H1 (cell line): ENCODE results near the gene C1QTNF1. TPM values are rescaled to one million over a fixed set of nuclear protein-coding genes. Genes with fewer than 3 reads are reported as not detected.

Source experiments
- CTCF ChIA-PET: fragments of 300-600 bp; sonication (Branson Sonifier 250); formaldehyde crosslinking; loops from one replicate; lab custom pipeline; 2021; ENCODE audit not compliant: partially characterized antibody; lab: Charles Lee
- POLR2A ChIA-PET: fragments of 300-600 bp; sonication (Branson Sonifier 250); formaldehyde crosslinking; loops from one replicate; lab custom pipeline; 2021; ENCODE audit warnings: inconsistent platforms; ENCODE audit not compliant: partially characterized antibody; lab: Charles Lee
- DNase-seq, 2 experiments: peaks; one replicate each; pipeline versions ENCODE4 v3.0.0 to v3.0.0-alpha.2; 2010 to 2022; ENCODE audit warnings: low spot score in 2 of 2, low read depth in 1 of 2, mixed read lengths in 1 of 2
- FAIRE-seq: peaks from 2 replicates; lab custom pipeline; 2011; peaks lifted over from hg19 to GRCh38; lab: Jason Lieb, UNC
- H2AFZ ChIP-seq: 2 replicates; pipeline ENCODE4 v1.8.1; 2012; ENCODE audit warnings: low read length, inconsistent platforms
- H2AK5ac ChIP-seq: 2 replicates; pipeline ENCODE4 v1.6.1; 2013; ENCODE audit warnings: low read depth, low read length
- H2BK120ac ChIP-seq: replicated peaks from 2 replicates; pipeline ENCODE3; 2013; ENCODE audit warnings: low read depth, low read length, inconsistent platforms
- H2BK12ac ChIP-seq: 2 replicates; pipeline ENCODE4 v1.6.1; 2013; ENCODE audit warnings: low read depth, low read length
- H2BK15ac ChIP-seq: 2 replicates; pipeline ENCODE4 v1.6.1; 2013; ENCODE audit warnings: low read length
- H2BK20ac ChIP-seq: 2 replicates; pipeline ENCODE4 v1.6.1; 2013; ENCODE audit warnings: low read length
- H2BK5ac ChIP-seq: 2 replicates; pipeline ENCODE4 v1.6.1; 2013; ENCODE audit warnings: low read depth, low read length
- H3K14ac ChIP-seq: 2 replicates; pipeline ENCODE4 v1.6.1; 2013; ENCODE audit warnings: inconsistent platforms; ENCODE audit not compliant: insufficient read length
- H3K18ac ChIP-seq: 2 replicates; pipeline ENCODE4 v1.6.1; 2013; ENCODE audit warnings: low read length; ENCODE audit errors: extremely low read depth
- H3K23ac ChIP-seq: 2 replicates; pipeline ENCODE4 v1.6.1; 2013; ENCODE audit warnings: inconsistent platforms; ENCODE audit not compliant: insufficient read length
- H3K23me2 ChIP-seq: 2 replicates; pipeline ENCODE4 v1.6.1; 2013; ENCODE audit warnings: low read depth, low read length
- H3K27ac ChIP-seq: 2 replicates; pipeline ENCODE4 v1.6.1; 2011; ENCODE audit warnings: low read depth, low read length, inconsistent platforms
- H3K27me3 ChIP-seq, 4 experiments: replicated peaks in 1 of 4; 1 replicate in 1 of 4; 2 replicates in 3 of 4; pipeline versions ENCODE4 v1.6.1 to v1.8.1; 2011 to 2013; ENCODE audit warnings: low read length in 3 of 4, mild to moderate bottlenecking in 3 of 4, inconsistent platforms in 2 of 4, mixed read lengths in 2 of 4, moderate library complexity in 1 of 4; ENCODE audit not compliant: control insufficient read depth in 3 of 4, insufficient read depth in 3 of 4; ENCODE audit errors: extremely low read depth in 1 of 4
- H3K36me3 ChIP-seq, 4 experiments: 2 replicates each; pipeline versions ENCODE4 v1.6.1 to v1.8.1; 2011 to 2013; ENCODE audit warnings: mild to moderate bottlenecking in 4 of 4, low read length in 3 of 4, moderate library complexity in 2 of 4, control low read depth in 1 of 4, inconsistent platforms in 1 of 4; ENCODE audit not compliant: insufficient read depth in 4 of 4, control insufficient read depth in 2 of 4
- H3K4ac ChIP-seq: replicated peaks from 2 replicates; pipeline ENCODE3; 2013; ENCODE audit warnings: low read length, low read depth, mixed read lengths, inconsistent platforms; ENCODE audit not compliant: insufficient read length
- H3K4me1 ChIP-seq, 4 experiments: replicated peaks in 1 of 4; 1 replicate in 1 of 4; 2 replicates in 3 of 4; pipeline versions ENCODE4 v1.6.1 to v1.8.1; 2011 to 2013; ENCODE audit warnings: low read length in 3 of 4, inconsistent platforms in 2 of 4, mixed read lengths in 1 of 4; ENCODE audit not compliant: insufficient read depth in 4 of 4, control insufficient read depth in 3 of 4
- H3K4me2 ChIP-seq, 2 experiments: 2 replicates each; pipeline versions ENCODE4 v1.6.1 to v1.8.1; 2011 to 2013; ENCODE audit warnings: low read depth in 2 of 2, low read length in 2 of 2, control low read depth in 1 of 2, inconsistent platforms in 1 of 2, mild to moderate bottlenecking in 1 of 2; ENCODE audit not compliant: insufficient read depth in 1 of 2
- H3K4me3 ChIP-seq, 4 experiments: fragments of 200-600, 300-600 bp in 1 of 4; sonication (generic), shearing (Covaris generic), sonication (Bioruptor Twin) in 1 of 4; 2 replicates each; pipeline versions ENCODE4 v1.5.1 to v1.8.1; 2011 to 2016; ENCODE audit warnings: low read length in 4 of 4, low read depth in 3 of 4, control low read depth in 2 of 4, inconsistent platforms in 2 of 4, mild to moderate bottlenecking in 2 of 4, mixed read lengths in 1 of 4, moderate library complexity in 1 of 4; ENCODE audit not compliant: insufficient read depth in 2 of 4; ENCODE audit errors: extremely low read depth in 1 of 4
- H3K56ac ChIP-seq: replicated peaks from 2 replicates; pipeline ENCODE3; 2013; ENCODE audit warnings: low read depth, mild to moderate bottlenecking, mixed read lengths, low read length, inconsistent platforms; ENCODE audit not compliant: insufficient read length
- H3K79me1 ChIP-seq: 2 replicates; pipeline ENCODE4 v1.6.1; 2013; ENCODE audit warnings: low read depth, low read length, control low read depth
- H3K79me2 ChIP-seq, 2 experiments: 2 replicates each; pipeline versions ENCODE4 v1.6.1 to v1.8.1; 2012 to 2013; ENCODE audit warnings: low read length in 2 of 2, mild to moderate bottlenecking in 2 of 2, inconsistent platforms in 1 of 2; ENCODE audit not compliant: insufficient read depth in 2 of 2, control insufficient read depth in 1 of 2
- H3K9ac ChIP-seq, 4 experiments: replicated peaks in 1 of 4; 1 replicate in 1 of 4; 2 replicates in 3 of 4; pipeline versions ENCODE4 v1.6.1 to v1.8.1; 2011 to 2013; ENCODE audit warnings: low read depth in 3 of 4, low read length in 3 of 4, control low read depth in 2 of 4, mild to moderate bottlenecking in 2 of 4, moderate library complexity in 2 of 4, inconsistent platforms in 1 of 4; ENCODE audit errors: extremely low read depth in 1 of 4
- H3K9me3 ChIP-seq, 2 experiments: 2 replicates each; pipeline versions ENCODE4 v1.6.1 to v1.8.1; 2012 to 2013; ENCODE audit warnings: mild to moderate bottlenecking in 2 of 2, moderate library complexity in 2 of 2, control low read depth in 1 of 2, inconsistent platforms in 1 of 2, low read depth in 1 of 2, low read length in 1 of 2, mixed read lengths in 1 of 2; ENCODE audit not compliant: insufficient read depth in 2 of 2
- H4K20me1 ChIP-seq, 2 experiments: replicated peaks in 1 of 2; 2 replicates each; pipeline versions ENCODE3 to v1.8.1; 2011 to 2013; ENCODE audit warnings: inconsistent platforms in 2 of 2, low read length in 2 of 2, mild to moderate bottlenecking in 1 of 2; ENCODE audit not compliant: insufficient read depth in 2 of 2, control insufficient read depth in 1 of 2
- H4K5ac ChIP-seq: 2 replicates; pipeline ENCODE4 v1.6.1; 2013; ENCODE audit warnings: low read length, low read depth, mixed read lengths, inconsistent platforms; ENCODE audit not compliant: insufficient read length
- H4K8ac ChIP-seq: 2 replicates; pipeline ENCODE4 v1.8.0; 2013; ENCODE audit warnings: mild to moderate bottlenecking, moderate library complexity, low read length, inconsistent platforms; ENCODE audit not compliant: insufficient read depth; ENCODE audit errors: extremely low read depth
- H4K91ac ChIP-seq: replicated peaks from 2 replicates; pipeline ENCODE3; 2013; ENCODE audit warnings: low read length, mixed read lengths, inconsistent platforms; ENCODE audit not compliant: insufficient read length
- EP300 ChIP-seq, 2 experiments: IDR thresholded peaks; 1 replicate in 1 of 2; 2 replicates in 1 of 2; pipeline ENCODE4 v1.6.1; 2011 to 2012; ENCODE audit warnings: low read depth in 2 of 2, low read length in 2 of 2, mild to moderate bottlenecking in 2 of 2, borderline replicate concordance in 1 of 2, inconsistent platforms in 1 of 2, moderate library complexity in 1 of 2
- HDAC6 ChIP-seq: IDR thresholded peaks from one replicate; pipeline ENCODE4 v1.7.1; 2012; ENCODE audit warnings: low read depth, mild to moderate bottlenecking, inconsistent platforms, low read length, moderate library complexity
- RAD21 ChIP-seq, 2 experiments: IDR thresholded peaks in 1 of 2; conservative IDR thresholded peaks in 1 of 2; 2 replicates each; pipeline ENCODE4 v1.6.1; 2011; ENCODE audit warnings: low read depth in 2 of 2, low read length in 2 of 2, improper control_type of control experiment in 1 of 2, inconsistent platforms in 1 of 2, mild to moderate bottlenecking in 1 of 2, moderate library complexity in 1 of 2
- RBBP5 ChIP-seq: IDR thresholded peaks from 2 replicates; pipeline ENCODE4 v1.7.1; 2012; ENCODE audit warnings: low read depth, mild to moderate bottlenecking, inconsistent platforms, low read length, moderate library complexity, borderline replicate concordance
- SP1 ChIP-seq: IDR thresholded peaks from 2 replicates; pipeline ENCODE4 v1.6.1; 2011; ENCODE audit warnings: low read depth, low read length
- SP2 ChIP-seq: IDR thresholded peaks from 2 replicates; pipeline ENCODE4 v1.6.1; 2012; ENCODE audit warnings: mild to moderate bottlenecking, low read length, inconsistent platforms
- TAF1 ChIP-seq: IDR thresholded peaks from 2 replicates; pipeline ENCODE4 v1.6.1; 2011; ENCODE audit warnings: mild to moderate bottlenecking, low read depth, low read length
- WGBS, 2 experiments: shearing (Covaris generic) in 1 of 2; methylation state at CpG; one replicate each; pipeline versions ENCODE4 v1.1.6 to v1.1.7; 2013 to 2015; ENCODE audit warnings: low lambda C conversion rate in 2 of 2, mixed read lengths in 2 of 2, inconsistent platforms in 1 of 2, low coverage in 1 of 2, missing lambda C conversion rate in 1 of 2; ENCODE audit not compliant: insufficient replicate concordance in 2 of 2, insufficient coverage in 1 of 2, insufficient read length in 1 of 2; ENCODE audit errors: extremely low coverage in 1 of 2, missing lambda C conversion rate in 1 of 2; 5-methylcytosine and 5-hydroxymethylcytosine counted together
- polyA plus RNA-seq, 7 experiments: library from polyadenylated mRNA; depleted of rRNA in 3 of 7; stranded (reverse) in 5 of 7; unstranded in 2 of 7; fragments of >200 nt in 5 of 7; fragments of 200-250 nt in 2 of 7; gene quantifications; 1 replicate in 5 of 7; 2 replicates in 1 of 7; 4 replicates in 1 of 7; pipeline versions ENCODE4 v1.2.1 to v1.2.3, GENCODE V29; 2011 to 2013; ENCODE audit warnings: missing spikeins in 2 of 7, mixed read lengths in 2 of 7
- total RNA-seq: library from RNA; stranded (reverse); fragmentation: NEBNext Ultra II Directional; extraction: Animal tissue kit (Norgen Biotek cat#: 25700); gene quantifications from 2 replicates; pipeline ENCODE4 v1.2.1, GENCODE V29; 2021

C1QTNF1 gene
- total and polyA plus RNA-seq, 2 of the 8 experiments (the other 6 are each of a cell fraction or from before 2014, with no cell fraction given), result 1.5 to 2.5 TPM

GRCh38 chr17:79091226-79091670, 67.3 kb downstream of the C1QTNF1 start:
- no peak overlapping the region for H3K27ac ChIP-seq
- H3K79me2 ChIP-seq, result no peaks in the 10 kb centered on the region
- no peak overlapping the region for H3K14ac ChIP-seq
- no peak overlapping the region for H2BK12ac ChIP-seq
- H2BK120ac ChIP-seq, result no peak overlapping the region
- H2BK15ac ChIP-seq, result no peak overlapping the region
- FAIRE-seq, result no peak
- H4K91ac ChIP-seq, result no peak overlapping the region
- no peak overlapping the region for H4K8ac ChIP-seq
- peaks cover 3 to 8% of the 10 kb centered on the region in 2 experiments for H4K20me1 ChIP-seq
- no peak overlapping the region for H3K4me2 ChIP-seq
- CTCF ChIA-PET, result interaction anchor here (0.6 to 11.5 kb wide), 7 partner anchors 9 to 310 kb away, joined by 3 to 291 read pairs (median 5); no protein-coding TSS in a partner anchor
- H3K9ac ChIP-seq, result no peak overlapping the region
- H3K4me1 ChIP-seq, result no peaks in the 10 kb centered on the region
- H3K23me2 ChIP-seq, result no peaks in the 10 kb centered on the region
- no peak overlapping the region for H2BK5ac ChIP-seq
- no peaks in the 10 kb centered on the region for H3K79me1 ChIP-seq
- no peak overlapping the region for H3K23ac ChIP-seq
- no peak overlapping the region for H4K5ac ChIP-seq
- no peak overlapping the region for H3K56ac ChIP-seq
- POLR2A ChIA-PET, result interaction anchor here (0.8 kb wide), 1 partner anchor 23 kb away, joined by 3 read pairs; no protein-coding TSS in a partner anchor
- no peak overlapping the region for H2BK20ac ChIP-seq
- WGBS, 2 experiments, result 92% methylated on average over 7 of the region's 10 CpGs; no CpG with 5 or more reads in 1 of the 2 experiments
- H3K4me3 ChIP-seq, result no peak overlapping the region
- H3K18ac ChIP-seq, result no peak overlapping the region
- TF ChIP-seq TAF1, result no peak
- TF ChIP-seq HDAC6, result no peak
- no peak for TF ChIP-seq RBBP5
- TF ChIP-seq RAD21 (IDR thresholded peaks at IDR 0.05 in 1 of 2, conservative IDR thresholded peaks at IDR 0.05 in 1 of 2; ENCODE audit: low read depth in 2 of 2, low read length in 2 of 2), result no peak
- TF ChIP-seq EP300 (IDR thresholded peaks at IDR 0.05; ENCODE audit: borderline replicate concordance in 1 of 2, low read depth in 2 of 2, low read length in 2 of 2), result no peak
- TF ChIP-seq SP2, result no peak
- no peak for TF ChIP-seq SP1
- H3K27me3 ChIP-seq, result no peaks in the 10 kb centered on the region
- no peak overlapping the region for H2AK5ac ChIP-seq
- no peak overlapping the region for H3K4ac ChIP-seq
- no peaks in the 10 kb centered on the region for H3K9me3 ChIP-seq
- H3K36me3 ChIP-seq, result no peaks in the 10 kb centered on the region; a peak in 2 of 8 replicates
- no peak for DNase-seq
- H2AFZ ChIP-seq, result no peak overlapping the region
